GM12872 (cell line): ENCODE results near the gene RPS6KB1.

Experiments
- TF ChIP-seq, protein P1 (sequence below): IDR thresholded peaks from 3 replicates; pipeline ENCODE4 v1.5.1; 2011; ENCODE audit warnings: low read depth, mild to moderate bottlenecking, low read length, moderate library complexity; ENCODE audit not compliant: insufficient read depth

The RPS6KB1 gene

DNA sequence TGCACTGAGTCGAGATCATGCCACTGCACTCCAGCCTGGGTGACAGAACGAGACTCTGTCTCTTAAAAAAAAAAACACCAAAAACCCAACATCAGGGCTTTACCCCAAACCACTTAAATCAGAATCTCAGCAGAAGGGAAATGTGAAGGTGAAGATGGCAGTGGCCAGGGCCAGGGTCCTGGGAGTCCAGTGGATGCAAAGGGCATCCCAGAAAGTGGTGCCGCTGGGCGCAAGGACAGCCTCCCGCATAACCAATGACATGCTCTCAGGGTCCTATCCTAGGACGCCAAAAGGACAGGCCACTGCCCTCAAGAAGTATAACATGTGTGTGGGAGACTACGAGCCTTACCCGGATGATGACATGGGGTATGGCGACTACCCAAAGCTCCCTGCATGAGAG, 8.1 kb upstream of the RPS6KB1 start:
- TF ChIP-seq, protein P1, sequence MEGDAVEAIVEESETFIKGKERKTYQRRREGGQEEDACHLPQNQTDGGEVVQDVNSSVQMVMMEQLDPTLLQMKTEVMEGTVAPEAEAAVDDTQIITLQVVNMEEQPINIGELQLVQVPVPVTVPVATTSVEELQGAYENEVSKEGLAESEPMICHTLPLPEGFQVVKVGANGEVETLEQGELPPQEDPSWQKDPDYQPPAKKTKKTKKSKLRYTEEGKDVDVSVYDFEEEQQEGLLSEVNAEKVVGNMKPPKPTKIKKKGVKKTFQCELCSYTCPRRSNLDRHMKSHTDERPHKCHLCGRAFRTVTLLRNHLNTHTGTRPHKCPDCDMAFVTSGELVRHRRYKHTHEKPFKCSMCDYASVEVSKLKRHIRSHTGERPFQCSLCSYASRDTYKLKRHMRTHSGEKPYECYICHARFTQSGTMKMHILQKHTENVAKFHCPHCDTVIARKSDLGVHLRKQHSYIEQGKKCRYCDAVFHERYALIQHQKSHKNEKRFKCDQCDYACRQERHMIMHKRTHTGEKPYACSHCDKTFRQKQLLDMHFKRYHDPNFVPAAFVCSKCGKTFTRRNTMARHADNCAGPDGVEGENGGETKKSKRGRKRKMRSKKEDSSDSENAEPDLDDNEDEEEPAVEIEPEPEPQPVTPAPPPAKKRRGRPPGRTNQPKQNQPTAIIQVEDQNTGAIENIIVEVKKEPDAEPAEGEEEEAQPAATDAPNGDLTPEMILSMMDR = no peak

DNA sequence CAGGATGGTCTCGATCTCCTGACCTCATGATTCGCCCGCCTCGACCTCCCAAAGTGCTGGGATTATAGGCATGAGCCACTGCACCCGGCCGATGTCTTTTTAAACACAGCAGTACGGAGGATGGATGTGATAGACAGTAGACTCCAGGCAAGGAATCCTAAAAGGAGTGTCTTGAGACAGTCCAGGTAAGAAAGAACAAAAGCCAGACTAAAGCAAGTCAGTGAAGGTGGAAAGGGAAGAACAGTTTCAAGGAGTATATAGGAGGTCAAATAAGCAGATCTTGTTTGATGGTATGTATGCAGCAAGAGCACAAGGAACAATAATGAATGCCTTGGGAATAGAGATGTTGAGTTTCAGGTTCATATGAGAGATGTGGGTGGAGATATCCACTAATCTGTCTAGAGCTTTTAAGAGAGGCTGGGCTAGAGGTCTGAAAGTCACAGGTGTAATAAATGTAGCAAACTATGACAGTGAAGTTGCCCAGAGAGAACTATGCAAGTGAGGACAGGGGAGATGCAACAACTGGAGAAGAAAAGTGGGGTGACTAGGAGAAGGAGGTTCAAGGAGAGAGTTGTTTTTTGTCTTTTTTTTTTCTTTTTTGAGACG, 4.7 kb upstream of the RPS6KB1 start:
- TF ChIP-seq, protein P1 = no peak

DNA sequence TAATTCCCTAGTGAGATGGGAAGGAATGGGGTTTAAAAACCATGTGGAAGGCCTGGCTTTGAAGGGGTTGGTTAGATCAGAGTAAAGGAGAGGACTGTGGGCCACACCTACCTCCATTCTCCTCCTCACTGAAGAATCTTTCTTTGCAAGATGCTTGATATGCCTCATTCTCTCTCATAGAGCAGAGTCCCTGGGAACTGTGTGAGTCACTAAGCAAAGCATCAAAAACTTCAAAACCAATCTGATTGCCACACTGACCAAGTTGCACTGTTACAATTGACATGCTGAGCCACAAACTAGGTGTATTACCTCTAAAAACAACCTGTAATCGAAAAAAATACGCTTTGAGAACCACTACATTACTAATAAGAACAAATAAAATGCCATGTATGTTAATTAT, 2.2 kb upstream of the RPS6KB1 start:
- TF ChIP-seq, protein P1 = no peak

DNA sequence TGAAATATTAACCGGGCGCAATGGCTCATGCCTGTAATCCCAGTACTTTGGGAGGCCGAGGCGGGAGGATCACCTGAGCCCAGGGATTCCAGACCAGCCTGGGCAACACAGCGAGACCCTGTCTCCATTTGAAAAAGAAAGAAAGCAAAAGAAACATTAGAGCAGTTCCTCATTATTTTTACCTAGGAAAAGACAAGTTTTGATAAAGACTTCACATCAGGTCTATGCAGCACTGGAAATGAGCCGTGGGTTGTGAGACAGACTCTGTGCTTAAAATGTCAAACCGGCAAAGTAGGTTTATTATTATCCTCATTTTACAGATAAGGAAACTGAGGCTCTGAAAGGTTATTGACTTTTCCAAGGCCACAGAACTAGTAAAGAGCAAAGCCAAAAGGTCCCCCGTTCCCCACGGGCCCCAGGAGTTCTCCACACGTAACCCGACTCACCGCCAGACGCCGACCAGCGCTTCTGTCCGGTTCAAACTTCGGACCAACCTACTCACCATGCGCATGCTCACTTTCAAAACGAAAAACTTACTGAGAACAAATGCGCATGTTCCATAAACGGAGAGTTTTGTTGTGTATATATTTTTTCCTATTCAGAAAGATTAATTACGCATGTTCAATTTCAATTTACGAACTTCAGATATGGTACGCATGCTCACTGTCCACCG, 534 bp upstream of the RPS6KB1 start:
- TF ChIP-seq, protein P1 = 0 out of 3 replicates have a peak, but pooled peaks have one; percentile 11

DNA sequence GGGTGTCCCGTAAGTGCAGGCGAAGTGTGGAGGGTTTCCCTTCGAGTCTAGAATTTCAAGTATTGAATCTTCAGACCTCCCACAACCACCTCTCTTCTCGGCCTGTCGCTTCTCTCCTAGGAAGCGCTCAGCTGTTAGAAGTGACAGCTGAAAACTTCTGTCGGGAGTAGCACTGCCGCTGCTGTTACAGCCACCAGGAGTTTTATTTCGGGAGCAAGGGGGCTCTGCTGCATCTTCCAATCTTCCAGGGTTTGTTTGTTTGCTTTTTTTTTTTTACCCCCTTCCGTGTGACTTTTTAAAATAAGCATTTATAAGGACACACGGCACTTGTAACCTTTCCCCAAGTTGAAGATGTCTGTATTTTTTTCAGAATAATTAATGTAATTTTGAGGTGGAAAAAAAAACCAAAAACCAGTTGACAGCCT, 767 bp downstream of the RPS6KB1 start:
- TF ChIP-seq, protein P1 = no peak

DNA sequence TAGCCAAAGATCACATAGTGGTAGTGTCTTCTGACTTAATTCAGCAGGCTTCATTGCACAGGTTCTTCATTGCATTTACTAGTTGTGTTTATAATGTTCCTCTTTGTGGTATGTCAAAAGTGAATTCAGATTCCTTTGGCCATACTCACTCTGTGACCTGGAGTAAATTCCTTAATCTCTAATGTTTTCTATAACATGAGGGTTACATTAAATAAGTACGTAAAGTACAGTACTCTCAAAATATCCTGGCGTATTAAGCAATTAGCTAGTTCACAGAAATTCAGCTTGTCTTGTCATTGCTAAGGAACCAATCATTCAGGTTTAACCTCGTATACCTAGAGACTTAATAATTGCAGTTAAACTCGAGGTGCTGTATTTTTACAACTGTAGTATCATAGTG, 4.2 kb downstream of the RPS6KB1 start:
- TF ChIP-seq, protein P1 = no peak

DNA sequence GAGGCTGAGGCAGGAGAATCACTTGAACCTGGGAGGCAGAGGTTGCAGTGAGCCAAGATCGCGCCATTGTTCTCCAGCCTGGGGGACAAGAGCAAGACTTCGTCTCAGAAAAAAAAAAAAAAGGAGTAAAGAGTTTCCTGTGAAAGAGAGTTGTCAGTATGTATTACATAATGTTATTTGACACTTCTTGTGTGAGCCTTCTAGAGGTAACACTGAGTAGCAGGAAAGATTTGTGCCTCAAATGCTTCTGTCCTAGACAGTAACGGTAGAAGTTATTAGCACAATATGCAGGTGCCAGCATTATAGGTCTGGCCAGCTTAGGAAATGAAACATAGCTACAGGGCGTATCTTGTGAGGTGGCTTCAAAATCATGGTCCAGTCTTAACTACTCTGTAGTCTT, 6.2 kb downstream of the RPS6KB1 start:
- TF ChIP-seq, protein P1 = no peak
